CD8-positive, alpha-beta memory T cell (primary cell): Measurements from ENCODE around the gene RGS14. TPM values are rescaled to one million over a fixed set of nuclear protein-coding genes. Genes with fewer than 3 reads are reported as not detected.

ENCODE experiments used
- CTCF ChIA-PET: fragments of 350-600 bp; sonication (Branson Sonifier 250); formaldehyde crosslinking; loops from one replicate; lab custom pipeline; 2021; ENCODE audit warnings: antibody characterized with exemption; lab: Charles Lee
- POLR2A ChIA-PET: fragments of 350-600 bp; sonication (Branson Sonifier 250); formaldehyde crosslinking; loops from one replicate; lab custom pipeline; 2021; ENCODE audit warnings: antibody characterized with exemption; lab: Charles Lee
- DNase-seq, 5 donors: peaks; one replicate each; pipeline versions ENCODE4 v3.0.0 to v3.0.0-alpha.2; 2020 to 2022; ENCODE audit warnings: mixed read lengths in 1 of 5
- H3K27ac ChIP-seq: one replicate; pipeline ENCODE4 v1.7.0; 2013; ENCODE audit warnings: low read depth, mild to moderate bottlenecking, low read length, moderate library complexity
- H3K27me3 ChIP-seq: 2 replicates; pipeline ENCODE4 v1.7.0; 2013; ENCODE audit warnings: low read length, mild to moderate bottlenecking; ENCODE audit not compliant: insufficient read depth, poor library complexity, severe bottlenecking
- H3K36me3 ChIP-seq: 2 replicates; pipeline ENCODE4 v1.7.0; 2013; ENCODE audit warnings: mild to moderate bottlenecking, low read length, moderate library complexity; ENCODE audit not compliant: insufficient read depth
- H3K4me1 ChIP-seq: 2 replicates; pipeline ENCODE4 v1.7.0; 2013; ENCODE audit warnings: mild to moderate bottlenecking, low read length, moderate library complexity; ENCODE audit not compliant: insufficient read depth
- H3K4me3 ChIP-seq: 2 replicates; pipeline ENCODE4 v1.7.0; 2013; ENCODE audit warnings: mild to moderate bottlenecking, low read length
- H3K9me3 ChIP-seq: 2 replicates; pipeline ENCODE4 v1.7.0; 2013; ENCODE audit warnings: mild to moderate bottlenecking, low read length
- H3K27ac Mint-ChIP-seq, 8 donors: one replicate each; pipeline ENCODE4 v1.8.0; 2020 to 2021; ENCODE audit warnings: mixed read lengths in 8 of 8, mild to moderate bottlenecking in 6 of 8, inconsistent platforms in 3 of 8, moderate library complexity in 3 of 8
- H3K27me3 Mint-ChIP-seq, 2 donors: one replicate each; pipeline ENCODE4 v1.8.0; 2020 to 2021; ENCODE audit warnings: mixed read lengths in 2 of 2, mild to moderate bottlenecking in 1 of 2, moderate library complexity in 1 of 2
- H3K36me3 Mint-ChIP-seq, 3 donors: one replicate each; pipeline ENCODE4 v1.8.0; 2020 to 2021; ENCODE audit warnings: mixed read lengths in 3 of 3, inconsistent platforms in 1 of 3, mild to moderate bottlenecking in 1 of 3
- H3K4me1 Mint-ChIP-seq, 3 donors: one replicate each; pipeline ENCODE4 v1.8.0; 2020 to 2021; ENCODE audit warnings: mixed read lengths in 3 of 3, inconsistent platforms in 1 of 3, mild to moderate bottlenecking in 1 of 3
- H3K4me3 Mint-ChIP-seq, 7 donors: one replicate each; pipeline ENCODE4 v1.8.0; 2020 to 2021; ENCODE audit warnings: mixed read lengths in 7 of 7, mild to moderate bottlenecking in 6 of 7, moderate library complexity in 4 of 7, inconsistent platforms in 2 of 7
- H3K9me3 Mint-ChIP-seq, 5 donors: one replicate each; pipeline ENCODE4 v1.8.0; 2020 to 2022; ENCODE audit warnings: mixed read lengths in 5 of 5, mild to moderate bottlenecking in 3 of 5, moderate library complexity in 2 of 5, inconsistent platforms in 1 of 5
- polyA plus RNA-seq: library from polyadenylated mRNA; unstranded; fragments of 300-500 nt; fragmentation: Illumina TruSeq; gene quantifications from one replicate; pipeline ENCODE4 v1.2.3, GENCODE V29; 2021
- total RNA-seq, 2 experiments: library from RNA; stranded (reverse); gene quantifications; one replicate each; pipeline ENCODE4 v1.2.3, GENCODE V29; 2021

RGS14 gene
- total RNA-seq (10 to 100 TPM; 60.5 to 61.9 TPM), polyA plus RNA-seq (83.5 TPM)

GRCh38 chr5:177357459-177358351, at the start of gene RGS14:
RGS14 (plus strand) TSS chr5:177357924; CDS start chr5:177358025, 101 bp downstream.
- Histone ChIP-seq H3K27ac (peak within 1 kb of the TSS; percentile 79), H3K36me3 (no peaks in the 10 kb centered on the region), H3K4me1 (peaks cover 67% of the 10 kb centered on the region), H3K27me3 (no peaks in the 10 kb centered on the region), H3K9me3 (no peaks in the 10 kb centered on the region), H3K4me3 (peak within 1 kb of the TSS; percentile 85)
- peak; percentile 42 to 91 (median 84) for DNase-seq
- H3K9me3 Mint-ChIP-seq = peaks cover 0 to 2% (median 0%) of the 10 kb centered on the region in 5 donors
- CTCF ChIA-PET = interaction anchor here (1.1 to 11.5 kb wide), 9 partner anchors 12 to 98 kb away, joined by 3 to 118 read pairs (median 4); no protein-coding TSS in a partner anchor
- H3K27ac Mint-ChIP-seq = peak within 1 kb of the TSS; percentile 75 to 100 (median 95)
- H3K4me1 Mint-ChIP-seq = peaks cover 71 to 82% (median 79%) of the 10 kb centered on the region in 3 donors
- H3K4me3 Mint-ChIP-seq = peak within 1 kb of the TSS; percentile 84 to 95 (median 87)
- POLR2A ChIA-PET = interaction anchor here (1.0 kb wide), 1 partner anchor 13 kb away, joined by 5 read pairs; no protein-coding TSS in a partner anchor
- H3K36me3 Mint-ChIP-seq = peaks cover 0 to 22% (median 3%) of the 10 kb centered on the region in 3 donors
- no peaks in the 10 kb centered on the region for H3K27me3 Mint-ChIP-seq

- Mint-ChIP-seq H3K36me3 (peaks cover 4 to 32% (median 8%) of the 10 kb centered on the region in 3 donors), H3K27ac (peak overlapping the region in 5 of 8 donors; percentile 44 to 95 (median 63))
- H3K4me3 ChIP-seq = no peak overlapping the region
Observed at GRCh38 chr5:177308740-177309139, 49.0 kb upstream of the RGS14 start.

GRCh38 chr5:177309351-177310191, 48.2 kb upstream of the RGS14 start:
- H3K4me1 Mint-ChIP-seq = peaks cover 49 to 67% (median 52%) of the 10 kb centered on the region in 3 donors
- no peaks in the 10 kb centered on the region for H3K9me3 Mint-ChIP-seq
- Histone ChIP-seq H3K27ac (no peak overlapping the region), H3K27me3 (no peaks in the 10 kb centered on the region), H3K36me3 (peaks cover 19% of the 10 kb centered on the region), H3K9me3 (no peaks in the 10 kb centered on the region), H3K4me3 (no peak overlapping the region), H3K4me1 (peaks cover 32% of the 10 kb centered on the region)
- ChIA-PET CTCF (interaction anchor here (0.6 to 4.5 kb wide), 41 partner anchors 8 to 259 kb away, joined by 3 to 35 read pairs (median 5); partner anchors contain the start of genes DDX41, GRK6, LMAN2 and PDLIM7), POLR2A (interaction anchor here (0.5 kb wide), 1 partner anchor 37 kb away, joined by 3 read pairs; no protein-coding TSS in a partner anchor)
- peak; percentile 60 to 81 (median 64) for DNase-seq
- H3K36me3 Mint-ChIP-seq = peaks cover 4 to 25% (median 8%) of the 10 kb centered on the region in 3 donors
- H3K27me3 Mint-ChIP-seq = peaks cover 0 to 2% of the 10 kb centered on the region in 2 donors
- H3K27ac Mint-ChIP-seq = peak overlapping the region in 6 of 8 donors; percentile 63 to 95 (median 78)
- H3K4me3 Mint-ChIP-seq = peak overlapping the region; percentile 44 to 77 (median 66)

More at GRCh38 chr5:177308740-177309139, 49.0 kb upstream of the RGS14 start:
- Histone ChIP-seq H3K4me1 (peaks cover 38% of the 10 kb centered on the region), H3K27ac (no peak overlapping the region), H3K36me3 (peaks cover 19% of the 10 kb centered on the region), H3K27me3 (no peaks in the 10 kb centered on the region), H3K9me3 (no peaks in the 10 kb centered on the region)
- no peak for DNase-seq
- ChIA-PET POLR2A (no interaction called here), CTCF (interaction anchor here (1.0 to 4.5 kb wide), 25 partner anchors 9 to 207 kb away, joined by 3 to 35 read pairs (median 7); partner anchors contain the start of genes DDX41, LMAN2, PDLIM7 and RGS14)
- H3K4me3 Mint-ChIP-seq = peak overlapping the region in 2 of 7 donors; percentile 46 to 70
- H3K27me3 Mint-ChIP-seq = peaks cover 0 to 5% of the 10 kb centered on the region in 2 donors
- peaks cover 56 to 75% (median 59%) of the 10 kb centered on the region in 3 donors for H3K4me1 Mint-ChIP-seq
- no peaks in the 10 kb centered on the region for H3K9me3 Mint-ChIP-seq

- ChIA-PET CTCF (interaction anchor here (0.6 to 4.5 kb wide), 35 partner anchors 7 to 259 kb away, joined by 3 to 35 read pairs (median 6); partner anchors contain the start of genes GRK6, LMAN2, PDLIM7 and RGS14), POLR2A (interaction anchor here (0.5 kb wide), 1 partner anchor 36 kb away, joined by 3 read pairs; no protein-coding TSS in a partner anchor)
- H3K4me3 Mint-ChIP-seq = peak overlapping the region in 4 of 7 donors; percentile 65 to 78 (median 72)
- Histone ChIP-seq H3K27me3 (no peaks in the 10 kb centered on the region), H3K9me3 (no peaks in the 10 kb centered on the region), H3K4me1 (peaks cover 24% of the 10 kb centered on the region), H3K27ac (no peak overlapping the region), H3K4me3 (no peak overlapping the region), H3K36me3 (peaks cover 15% of the 10 kb centered on the region)
- H3K27me3 Mint-ChIP-seq = peaks cover 0 to 2% of the 10 kb centered on the region in 2 donors
- no peaks in the 10 kb centered on the region for H3K9me3 Mint-ChIP-seq
- H3K4me1 Mint-ChIP-seq = peaks cover 42 to 59% (median 44%) of the 10 kb centered on the region in 3 donors
- peaks cover 2 to 18% (median 8%) of the 10 kb centered on the region in 3 donors for H3K36me3 Mint-ChIP-seq
- no peak for DNase-seq
- peak overlapping the region in 2 of 8 donors; percentile 29 to 77 for H3K27ac Mint-ChIP-seq
Observed at GRCh38 chr5:177310332-177310731, 47.4 kb upstream of the RGS14 start.

- H3K4me1 ChIP-seq = peaks cover 20% of the 10 kb centered on the region
- Mint-ChIP-seq H3K27ac (peak overlapping the region in 5 of 8 donors; percentile 26 to 84 (median 72)), H3K27me3 (peaks cover 0 to 2% of the 10 kb centered on the region in 2 donors), H3K4me1 (peaks cover 36 to 54% (median 39%) of the 10 kb centered on the region in 3 donors), H3K9me3 (no peaks in the 10 kb centered on the region), H3K36me3 (peaks cover 2 to 13% (median 7%) of the 10 kb centered on the region in 3 donors), H3K4me3 (peak overlapping the region; percentile 65 to 91 (median 77))
- H3K27me3 ChIP-seq = no peaks in the 10 kb centered on the region
- no peak overlapping the region for H3K4me3 ChIP-seq
- H3K27ac ChIP-seq = no peak overlapping the region
- ChIA-PET CTCF (interaction anchor here (1.1 to 4.5 kb wide), 19 partner anchors 9 to 197 kb away, joined by 3 to 35 read pairs (median 8); partner anchors contain the start of genes GRK6, LMAN2 and PDLIM7), POLR2A (no interaction called here)
- peaks cover 11% of the 10 kb centered on the region for H3K36me3 ChIP-seq
- no peak for DNase-seq
- H3K9me3 ChIP-seq = no peaks in the 10 kb centered on the region
Observed at GRCh38 chr5:177310757-177311391, 46.9 kb upstream of the RGS14 start.

- Histone ChIP-seq H3K27ac (peak overlapping the region; percentile 51), H3K9me3 (no peaks in the 10 kb centered on the region), H3K4me3 (peak overlapping the region; percentile 70), H3K36me3 (peaks cover 7% of the 10 kb centered on the region), H3K4me1 (peaks cover 20% of the 10 kb centered on the region), H3K27me3 (no peaks in the 10 kb centered on the region)
- CTCF ChIA-PET = interaction anchor here (1.8 to 3.5 kb wide), 4 partner anchors 13 to 198 kb away, joined by 5 to 28 read pairs (median 8); no protein-coding TSS in a partner anchor
- DNase-seq = no peak
- H3K36me3 Mint-ChIP-seq = peaks cover 3 to 8% (median 5%) of the 10 kb centered on the region in 3 donors
- no peaks in the 10 kb centered on the region for H3K9me3 Mint-ChIP-seq
- H3K27me3 Mint-ChIP-seq = peaks cover 0 to 2% of the 10 kb centered on the region in 2 donors
- peak overlapping the region; percentile 19 to 91 (median 63) for H3K4me3 Mint-ChIP-seq
- peaks cover 32 to 49% (median 35%) of the 10 kb centered on the region in 3 donors for H3K4me1 Mint-ChIP-seq
- POLR2A ChIA-PET = no interaction called here
- H3K27ac Mint-ChIP-seq = peak overlapping the region in 1 of 8 donors; percentile 77
Observed at GRCh38 chr5:177311392-177311722, 46.4 kb upstream of the RGS14 start.
